RWPE2 (cell line): ENCODE data around the gene ARL8A.

Experiments used
- ATAC-seq: fragments of 200-7000 bp; cut with Tn5 transposase; 3 replicates; pipeline ENCODE4 v1.9.1; 2021; ENCODE audit warnings: low read depth
- DNase-seq: peaks from one replicate; pipeline ENCODE4 v3.0.0-alpha.2; 2020; ENCODE audit warnings: low spot score
- H3K27ac ChIP-seq: fragments of 450-650 bp; 2 replicates; pipeline ENCODE4 v1.5.1; 2017; ENCODE audit warnings: mild to moderate bottlenecking; ENCODE audit not compliant: poor library complexity, severe bottlenecking
- H3K27me3 ChIP-seq: fragments of 250-450 bp; sonication (Bioruptor Pico); 2 replicates; pipeline ENCODE4 v1.5.1; 2021; ENCODE audit warnings: mild to moderate bottlenecking, moderate library complexity; ENCODE audit not compliant: insufficient read depth, poor library complexity, severe bottlenecking
- H3K36me3 ChIP-seq: fragments of 250-450 bp; sonication (Bioruptor Pico); 2 replicates; pipeline ENCODE4 v1.5.1; 2020; ENCODE audit warnings: low read depth, mild to moderate bottlenecking, moderate library complexity
- H3K4me1 ChIP-seq: fragments of 250-450 bp; sonication (Bioruptor Pico); 2 replicates; pipeline ENCODE4 v1.5.1; 2021; ENCODE audit warnings: mild to moderate bottlenecking, moderate library complexity; ENCODE audit not compliant: insufficient read depth, poor library complexity, severe bottlenecking
- H3K4me3 ChIP-seq: fragments of 250-450 bp; sonication (Bioruptor Pico); 2 replicates; pipeline ENCODE4 v1.5.1; 2021; ENCODE audit warnings: mild to moderate bottlenecking, moderate library complexity; ENCODE audit not compliant: severe bottlenecking
- H3K9me3 ChIP-seq: fragments of 250-450 bp; sonication (Bioruptor Pico); 2 replicates; pipeline ENCODE4 v1.5.1; 2021; ENCODE audit warnings: mild to moderate bottlenecking, moderate library complexity; ENCODE audit not compliant: severe bottlenecking
- CTCF ChIP-seq: fragments of 450-650 bp; IDR thresholded peaks from one replicate; pipeline ENCODE4 v1.5.1; 2017; ENCODE audit warnings: mild to moderate bottlenecking, moderate library complexity; ENCODE audit not compliant: poor library complexity, severe bottlenecking

The ARL8A gene

GRCh38 chr1:202127061-202127460, 17.5 kb downstream of the ARL8A start:
- no peak for TF ChIP-seq CTCF
- Histone ChIP-seq H3K36me3 (no peaks in the 10 kb centered on the region), H3K27me3 (no peaks in the 10 kb centered on the region), H3K4me3 (no peak overlapping the region), H3K9me3 (no peaks in the 10 kb centered on the region), H3K27ac (no peak overlapping the region), H3K4me1 (no peaks in the 10 kb centered on the region)
- ATAC-seq (no peak), DNase-seq (no peak)

- no peak overlapping the region for H3K4me3 ChIP-seq
- no peaks in the 10 kb centered on the region for H3K36me3 ChIP-seq
- H3K4me1 ChIP-seq, result no peaks in the 10 kb centered on the region
- no peaks in the 10 kb centered on the region for H3K27me3 ChIP-seq
- no peaks in the 10 kb centered on the region for H3K9me3 ChIP-seq
- ATAC-seq (no peak), DNase-seq (no peak)
- no peak overlapping the region for H3K27ac ChIP-seq
- TF ChIP-seq CTCF, result no peak
These were observed 18.1 kb downstream of the ARL8A start for GRCh38 chr1:202126426-202126825.

GRCh38 chr1:202125611-202126010, 18.9 kb downstream of the ARL8A start:
- no peaks in the 10 kb centered on the region for H3K4me1 ChIP-seq
- DNase-seq (no peak), ATAC-seq (no peak)
- H3K27ac ChIP-seq, result no peak overlapping the region
- TF ChIP-seq CTCF, result no peak
- H3K4me3 ChIP-seq, result no peak overlapping the region
- no peaks in the 10 kb centered on the region for H3K36me3 ChIP-seq
- H3K9me3 ChIP-seq, result no peaks in the 10 kb centered on the region
- no peaks in the 10 kb centered on the region for H3K27me3 ChIP-seq

GRCh38 chr1:202124142-202124541, 20.4 kb downstream of the ARL8A start:
- ATAC-seq, result no peak
- H3K4me1 ChIP-seq, result no peaks in the 10 kb centered on the region
- DNase-seq, result no peak
- H3K27me3 ChIP-seq, result no peaks in the 10 kb centered on the region
- H3K9me3 ChIP-seq, result no peaks in the 10 kb centered on the region
- H3K4me3 ChIP-seq, result no peak overlapping the region
- no peak overlapping the region for H3K27ac ChIP-seq
- no peaks in the 10 kb centered on the region for H3K36me3 ChIP-seq
- TF ChIP-seq CTCF, result no peak

- H3K27ac ChIP-seq, result no peak overlapping the region
- no peaks in the 10 kb centered on the region for H3K27me3 ChIP-seq
- TF ChIP-seq CTCF, result no peak
- no peak overlapping the region for H3K4me3 ChIP-seq
- no peak for DNase-seq
- no peaks in the 10 kb centered on the region for H3K4me1 ChIP-seq
- no peaks in the 10 kb centered on the region for H3K9me3 ChIP-seq
- no peak for ATAC-seq
- H3K36me3 ChIP-seq, result no peaks in the 10 kb centered on the region
These were observed 21.2 kb downstream of the ARL8A start for GRCh38 chr1:202123336-202123813.
